Measurements from ENCODE around the gene HOXD13.
A peak's percentile ranks its signal among the peaks of the same experiment; 100 is the strongest.

Gene HOXD13

DNA sequence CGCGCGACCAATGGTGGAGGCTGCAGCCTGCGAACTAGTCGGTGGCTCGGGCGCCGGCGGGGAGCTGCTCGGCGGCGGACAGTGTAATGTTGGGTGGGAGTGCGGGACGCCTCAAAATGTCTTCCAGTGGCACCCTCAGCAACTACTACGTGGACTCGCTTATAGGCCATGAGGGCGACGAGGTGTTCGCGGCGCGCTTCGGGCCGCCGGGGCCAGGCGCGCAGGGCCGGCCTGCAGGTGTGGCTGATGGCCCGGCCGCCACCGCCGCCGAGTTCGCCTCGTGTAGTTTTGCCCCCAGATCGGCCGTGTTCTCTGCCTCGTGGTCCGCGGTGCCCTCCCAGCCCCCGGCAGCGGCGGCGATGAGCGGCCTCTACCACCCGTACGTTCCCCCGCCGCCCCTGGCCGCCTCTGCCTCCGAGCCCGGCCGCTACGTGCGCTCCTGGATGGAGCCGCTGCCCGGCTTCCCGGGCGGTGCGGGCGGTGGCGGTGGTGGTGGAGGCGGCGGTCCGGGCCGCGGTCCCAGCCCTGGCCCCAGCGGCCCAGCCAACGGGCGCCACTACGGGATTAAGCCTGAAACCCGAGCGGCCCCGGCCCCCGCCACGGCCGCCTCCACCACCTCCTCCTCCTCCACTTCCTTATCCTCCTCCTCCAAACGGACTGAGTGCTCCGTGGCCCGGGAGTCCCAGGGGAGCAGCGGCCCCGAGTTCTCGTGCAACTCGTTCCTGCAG is 30.3 kb downstream of the HOXD13 start, which contains the start of gene HOXD9:
Gene HOXD9, plus strand, starts transcription at position 37 of the 728 bp plus-strand sequence. Its CDS starts 50 bp downstream, at position 87.
- DNase-seq: no peak

DNA sequence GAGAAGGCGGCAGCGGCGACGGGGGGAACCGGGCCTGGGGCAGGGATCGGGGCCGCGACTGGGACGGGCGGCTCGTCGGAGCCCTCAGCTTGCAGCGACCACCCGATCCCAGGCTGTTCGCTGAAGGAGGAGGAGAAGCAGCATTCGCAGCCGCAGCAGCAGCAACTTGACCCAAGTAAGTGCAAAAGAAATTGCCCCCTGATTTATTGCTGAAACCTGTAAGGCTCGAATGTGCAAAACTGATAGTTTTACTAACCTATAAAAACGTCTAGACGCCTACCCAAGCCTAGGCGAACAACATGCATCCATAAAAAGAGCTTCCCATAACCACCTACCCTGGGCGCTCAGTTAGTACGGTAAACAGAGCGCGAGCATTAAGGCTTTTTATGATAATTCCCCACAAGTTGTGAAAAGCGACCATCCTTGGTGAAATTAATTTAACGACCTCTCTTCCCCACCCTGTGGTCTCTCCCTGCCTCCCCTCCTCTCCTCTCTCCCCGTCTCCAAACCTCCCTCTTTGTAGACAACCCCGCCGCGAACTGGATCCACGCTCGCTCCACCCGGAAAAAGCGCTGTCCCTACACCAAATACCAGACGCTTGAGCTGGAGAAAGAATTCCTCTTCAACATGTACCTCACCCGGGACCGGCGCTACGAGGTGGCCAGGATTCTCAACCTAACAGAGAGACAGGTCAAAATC is 31.0 kb downstream of the HOXD13 start:
- DNase-seq: no peak

DNA sequence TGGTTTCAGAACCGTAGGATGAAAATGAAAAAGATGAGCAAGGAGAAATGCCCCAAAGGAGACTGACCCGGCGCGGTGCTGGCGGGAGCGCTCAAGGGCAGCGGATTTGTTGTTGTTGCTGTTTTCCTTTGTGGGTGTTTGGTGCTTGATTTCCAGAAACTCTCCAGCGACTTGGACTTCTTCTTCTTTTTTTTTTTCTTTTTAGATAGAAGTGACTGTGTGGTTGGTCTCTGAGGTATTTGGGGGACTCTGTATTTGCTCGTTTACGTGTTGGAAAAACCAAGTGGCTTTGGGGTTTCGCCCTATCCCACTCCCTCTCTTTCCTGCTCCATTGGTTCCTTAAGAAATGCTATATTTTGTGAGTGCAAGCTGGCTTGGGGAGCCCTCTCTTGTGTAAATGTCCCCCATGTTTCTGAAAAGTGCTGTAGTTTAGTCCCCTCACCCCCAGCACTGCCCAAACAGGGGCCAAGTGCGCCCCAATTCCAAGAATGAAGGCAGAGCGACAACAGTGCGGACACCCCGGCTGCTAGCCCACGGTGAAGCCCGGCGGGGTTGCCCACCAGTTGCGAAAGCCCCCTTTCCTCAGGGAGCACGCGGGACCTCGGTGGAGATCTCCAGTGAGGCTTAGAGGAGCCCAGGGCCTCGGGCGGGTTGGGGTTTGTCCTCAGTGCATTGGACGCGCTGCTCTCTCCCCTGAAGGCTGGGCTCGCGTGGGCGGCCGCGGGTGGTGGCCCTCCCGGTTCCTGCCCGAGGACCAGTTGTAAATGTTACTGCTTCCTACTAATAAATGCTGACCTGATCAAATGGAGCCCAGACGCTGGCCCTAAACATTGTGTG is 31.8 kb downstream of the HOXD13 start:
- no peak for DNase-seq

DNA sequence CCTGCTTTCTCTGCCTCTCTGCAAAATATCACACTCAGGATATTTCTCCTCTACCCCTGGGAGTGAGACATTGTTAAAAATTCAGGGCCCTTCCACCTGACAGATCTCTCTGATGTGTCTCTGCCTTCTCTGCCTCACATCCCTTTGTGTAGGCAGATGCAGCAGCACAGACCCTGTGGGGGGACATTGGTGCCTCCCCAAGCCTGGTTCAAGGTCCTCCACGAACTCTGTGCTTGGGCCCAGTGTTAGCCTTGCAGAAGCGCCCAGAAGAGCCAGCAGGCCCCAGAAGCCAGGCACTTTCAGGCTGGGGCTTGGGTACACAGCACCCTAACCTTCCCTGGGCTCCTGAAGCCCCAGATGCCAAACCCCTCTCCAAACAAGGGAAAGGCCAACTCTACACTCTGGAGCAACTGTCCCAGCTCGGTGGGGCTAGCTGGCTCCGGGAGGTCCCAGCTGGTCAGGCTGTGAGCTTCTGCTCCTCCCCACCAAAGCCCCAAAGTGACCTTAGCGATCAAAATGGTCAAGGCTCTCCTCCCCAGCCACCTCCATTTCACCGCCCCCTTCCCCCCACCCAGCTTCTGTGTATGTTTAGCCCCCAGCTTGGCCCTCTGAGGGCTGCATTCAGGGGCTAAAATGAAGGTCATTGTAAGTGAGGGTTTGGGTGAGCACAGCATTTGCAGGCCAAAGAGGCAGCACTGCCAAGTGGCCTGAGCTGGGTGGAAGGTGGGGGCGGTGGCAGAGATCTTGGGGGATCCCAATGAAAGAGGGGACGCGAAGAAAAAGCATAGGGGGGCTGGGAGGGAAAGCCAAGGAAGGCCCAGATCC is 32.6 kb downstream of the HOXD13 start:
- no peak for DNase-seq

DNA sequence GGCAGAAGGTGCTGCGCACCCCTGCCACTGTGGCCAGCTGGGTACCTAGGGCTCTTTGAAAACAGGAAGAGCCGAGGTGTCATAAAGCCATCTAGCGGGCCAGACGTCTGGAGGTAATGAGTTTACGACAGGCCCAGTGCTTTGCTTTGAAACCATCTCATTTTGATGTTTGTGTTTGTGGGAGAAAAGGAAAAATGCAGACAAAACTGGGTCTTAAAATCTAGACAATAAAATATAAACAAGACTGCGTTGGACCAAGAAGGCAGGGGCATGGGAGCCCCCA is 33.2 kb downstream of the HOXD13 start:
- DNase-seq: no peak

DNA sequence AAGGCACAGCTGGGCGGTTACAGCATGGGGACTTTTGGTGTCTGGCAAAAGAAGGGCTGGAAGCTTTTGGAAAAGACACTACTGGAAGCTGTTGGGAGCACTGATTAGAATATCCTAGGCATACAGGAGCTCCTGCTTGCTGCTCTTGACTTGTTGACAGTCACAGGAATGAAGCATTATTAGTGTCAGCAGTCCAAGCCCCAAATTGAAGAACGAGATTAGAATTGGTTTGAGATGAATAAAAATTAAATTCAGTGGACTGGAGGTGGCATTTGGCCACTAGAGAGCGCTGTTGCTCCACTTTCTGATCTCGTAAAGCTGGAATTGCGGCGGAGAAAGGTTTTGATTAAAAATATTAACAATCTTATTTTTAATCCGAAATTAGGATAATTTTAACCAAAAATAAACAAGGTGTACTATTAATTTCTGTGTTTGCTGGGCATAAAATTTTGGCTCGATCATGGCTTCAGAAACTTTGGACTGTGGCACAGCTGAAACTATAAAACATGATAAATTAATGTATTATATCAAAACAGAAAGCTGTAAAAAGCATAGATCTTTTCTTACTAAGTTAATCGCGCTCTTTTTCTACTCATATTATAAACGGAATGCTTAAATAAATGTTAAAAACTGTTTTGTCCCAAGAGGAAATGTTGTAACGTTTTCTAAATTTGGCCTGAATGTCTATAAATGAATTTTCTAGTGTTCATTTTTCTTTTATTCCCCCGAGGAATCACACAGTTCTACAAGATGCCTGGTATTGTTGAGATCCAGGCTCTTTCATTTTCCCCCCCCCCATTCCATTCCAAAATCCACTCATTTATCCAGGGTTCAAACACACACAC is 34.6 kb downstream of the HOXD13 start:
- DNase-seq: peak; percentile 69

DNA sequence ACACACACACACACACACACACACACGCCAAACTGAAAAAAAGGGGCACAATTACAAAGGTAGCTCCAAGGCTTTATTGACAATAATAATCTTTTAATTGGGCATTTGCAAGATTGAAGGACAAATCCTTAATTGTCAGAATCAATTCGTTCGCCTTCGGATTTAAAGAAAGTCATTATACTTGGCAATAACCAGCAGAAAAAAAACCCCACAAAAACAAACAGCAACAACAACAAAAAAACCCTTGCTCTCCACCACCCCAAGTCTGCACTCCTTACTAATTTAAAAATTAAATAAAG is 35.2 kb downstream of the HOXD13 start:
- DNase-seq: no peak

DNA sequence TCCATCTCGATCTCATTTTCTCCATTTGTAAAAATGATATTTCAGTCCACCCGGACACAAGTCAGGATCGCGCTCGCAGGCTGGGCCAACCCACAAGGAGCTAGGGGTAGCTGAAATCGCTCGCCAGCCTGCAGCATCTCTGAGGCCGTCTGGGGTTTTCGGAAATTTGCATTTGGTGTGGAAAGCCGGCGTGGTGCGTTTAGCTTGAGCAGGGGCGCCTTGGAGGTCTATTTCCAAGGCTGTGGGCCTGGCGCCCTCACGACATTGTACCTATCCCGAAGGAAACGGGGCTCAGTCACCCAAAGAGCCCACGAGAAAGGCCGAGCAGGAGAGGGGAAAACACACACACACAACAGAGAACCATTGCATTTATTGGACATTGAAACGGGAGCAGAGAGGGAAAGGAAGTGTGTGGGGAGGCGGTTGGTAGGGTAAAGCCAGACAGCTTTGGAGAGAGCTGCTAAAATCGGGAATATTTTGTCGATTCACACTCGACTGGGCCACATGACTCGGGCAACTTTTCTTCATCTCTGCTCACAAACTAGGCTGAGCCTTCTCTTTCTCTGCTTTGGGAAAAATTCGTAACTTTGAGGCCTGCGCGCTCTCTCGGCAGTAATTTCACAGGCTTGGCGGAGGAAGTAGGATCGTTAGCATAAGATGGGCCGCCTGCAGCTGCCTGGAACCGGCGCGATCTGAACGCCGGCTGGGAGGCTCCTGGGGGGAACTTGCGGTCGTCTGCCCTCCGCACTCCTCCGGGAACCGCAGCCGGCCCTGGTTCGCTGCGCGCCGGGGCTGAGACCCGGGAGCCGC is 35.9 kb downstream of the HOXD13 start:
- no peak for DNase-seq

DNA sequence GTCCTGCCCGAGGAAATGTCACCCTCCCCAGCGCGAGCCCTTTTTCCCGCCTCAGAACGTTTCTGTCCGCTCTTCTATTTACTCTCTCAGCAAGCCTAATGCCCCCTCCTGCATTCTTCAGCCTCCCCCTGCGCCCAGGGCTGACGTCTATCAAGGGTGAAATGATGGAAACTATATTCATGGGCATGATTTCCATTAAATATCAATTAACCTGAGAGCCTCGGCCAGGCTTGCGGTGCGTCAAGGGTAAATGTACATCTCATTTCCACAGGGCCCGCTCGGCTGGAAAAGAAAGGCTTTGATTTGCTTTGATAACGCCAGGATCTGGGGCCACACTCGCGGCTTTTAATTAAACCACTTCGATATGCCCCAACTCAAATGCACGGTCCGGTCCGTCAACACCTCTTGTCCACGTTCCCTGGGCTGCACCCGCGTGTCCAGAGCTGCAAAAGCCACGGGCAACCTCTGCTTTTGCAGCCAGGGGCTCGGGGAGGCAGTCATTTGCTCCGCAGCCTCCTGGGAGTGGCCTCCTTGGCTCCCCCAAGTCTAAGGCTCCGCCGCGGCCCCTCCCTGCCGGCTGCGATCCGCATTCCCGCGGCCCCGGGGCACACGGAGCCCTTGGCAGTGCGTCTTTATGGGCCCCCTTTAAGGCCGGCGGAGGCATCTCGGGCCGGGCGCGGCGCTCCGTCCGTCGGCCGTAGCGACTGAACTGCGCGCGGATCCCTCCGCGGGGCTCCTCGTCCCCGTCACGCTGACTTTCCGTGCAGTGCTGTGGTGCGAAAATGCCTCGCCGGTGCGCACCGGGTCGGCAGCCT is 36.7 kb downstream of the HOXD13 start, which contains the start of gene HOXD8:
Gene HOXD8, plus strand, starts transcription at position 724 of the 815 bp plus-strand sequence. CDS start 662 bp downstream, outside the sequence.
- DNase-seq: peak; percentile 15

DNA sequence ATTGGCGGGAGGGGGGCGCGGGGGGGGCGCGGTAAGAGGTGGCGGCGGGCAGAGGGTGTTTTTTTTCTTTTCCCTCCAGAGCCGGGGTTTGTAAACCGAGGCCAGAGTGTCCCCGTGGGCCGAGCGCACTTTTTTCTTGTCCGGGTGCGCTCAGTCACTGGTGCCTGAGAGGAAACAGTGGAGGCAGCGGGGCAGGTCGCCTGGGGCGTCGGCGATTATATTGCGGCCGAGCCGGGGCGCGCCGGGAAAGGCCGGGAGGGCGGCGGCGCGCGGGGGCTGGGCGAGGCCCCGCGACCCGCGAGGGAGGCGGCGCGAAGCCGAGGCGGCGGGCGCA is 37.3 kb downstream of the HOXD13 start:
- DNase-seq: no peak

DNA sequence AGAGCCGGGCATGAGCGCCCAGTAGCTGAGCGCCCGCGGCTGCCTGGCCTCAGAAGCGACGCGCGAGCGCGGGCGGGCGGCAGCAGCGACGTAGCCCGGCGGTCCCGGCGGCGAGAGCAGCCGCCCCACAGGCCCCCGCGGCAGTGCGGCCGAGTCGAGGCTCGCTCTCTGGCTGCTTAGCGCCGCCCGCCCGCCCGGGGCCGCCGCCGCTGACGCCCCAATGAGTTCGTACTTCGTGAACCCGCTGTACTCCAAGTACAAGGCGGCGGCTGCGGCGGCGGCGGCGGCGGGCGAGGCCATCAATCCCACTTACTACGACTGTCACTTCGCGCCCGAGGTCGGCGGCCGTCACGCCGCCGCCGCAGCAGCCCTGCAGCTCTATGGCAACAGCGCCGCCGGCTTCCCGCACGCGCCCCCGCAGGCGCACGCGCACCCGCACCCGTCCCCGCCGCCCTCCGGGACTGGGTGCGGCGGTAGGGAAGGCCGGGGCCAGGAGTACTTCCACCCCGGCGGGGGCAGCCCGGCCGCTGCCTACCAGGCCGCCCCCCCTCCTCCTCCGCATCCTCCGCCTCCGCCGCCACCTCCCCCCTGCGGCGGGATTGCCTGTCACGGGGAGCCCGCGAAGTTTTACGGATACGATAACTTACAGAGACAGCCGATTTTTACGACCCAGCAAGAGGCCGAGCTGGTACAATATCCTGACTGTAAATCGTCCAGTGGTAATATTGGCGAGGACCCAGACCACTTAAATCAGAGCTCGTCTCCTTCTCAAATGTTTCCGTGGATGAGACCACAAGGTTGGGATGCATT is 37.8 kb downstream of the HOXD13 start:
- DNase-seq: peak; percentile 16

DNA sequence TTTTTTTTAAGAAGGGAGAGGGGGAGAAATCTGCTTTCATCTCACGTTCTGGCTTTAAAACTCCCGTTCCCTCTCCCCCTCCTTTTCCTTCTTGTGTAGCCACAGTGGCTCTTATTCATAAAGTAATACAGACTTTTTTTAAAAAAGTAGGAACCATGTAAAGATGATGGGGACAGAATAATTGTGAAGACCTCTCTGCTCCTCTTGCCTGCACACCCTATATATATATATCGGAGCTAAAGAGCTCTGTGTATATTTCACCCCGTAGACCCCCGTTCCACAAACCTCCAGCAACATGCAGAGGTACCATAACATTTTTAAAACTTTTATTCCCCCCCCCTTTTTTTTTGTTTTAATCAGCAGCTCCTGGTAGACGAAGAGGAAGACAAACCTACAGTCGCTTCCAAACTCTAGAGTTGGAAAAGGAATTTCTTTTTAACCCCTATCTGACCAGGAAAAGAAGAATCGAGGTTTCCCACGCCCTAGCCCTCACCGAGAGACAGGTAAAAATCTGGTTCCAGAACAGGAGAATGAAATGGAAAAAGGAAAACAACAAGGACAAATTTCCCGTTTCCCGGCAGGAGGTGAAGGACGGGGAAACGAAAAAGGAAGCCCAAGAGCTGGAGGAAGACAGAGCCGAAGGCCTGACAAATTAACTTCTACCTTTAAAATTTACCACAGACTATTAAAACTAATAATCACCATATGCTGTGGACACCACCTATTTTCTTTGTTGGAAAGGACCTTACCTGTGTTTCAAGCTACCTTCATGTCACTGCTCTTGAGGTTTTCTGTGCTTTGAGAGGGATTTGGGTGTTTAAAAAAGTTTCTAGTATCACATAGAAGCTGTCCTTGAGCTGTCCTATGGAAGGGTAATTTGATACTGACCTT is 38.7 kb downstream of the HOXD13 start:
- DNase-seq: no peak

DNA sequence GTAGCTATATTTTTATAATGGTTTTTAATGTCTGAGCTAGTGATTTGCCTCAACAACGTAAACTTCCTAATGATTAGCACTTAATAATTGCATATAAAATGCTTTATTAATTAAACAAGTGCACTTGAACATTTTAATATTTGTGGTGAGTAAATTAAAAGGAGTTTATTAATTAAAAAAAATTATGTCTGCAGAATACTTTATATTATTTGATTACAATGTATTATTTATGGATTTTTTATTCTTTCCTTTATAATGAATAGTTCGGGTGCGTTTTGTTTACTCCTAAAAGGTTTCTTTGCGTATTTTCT is 39.3 kb downstream of the HOXD13 start:
- DNase-seq: no peak

DNA sequence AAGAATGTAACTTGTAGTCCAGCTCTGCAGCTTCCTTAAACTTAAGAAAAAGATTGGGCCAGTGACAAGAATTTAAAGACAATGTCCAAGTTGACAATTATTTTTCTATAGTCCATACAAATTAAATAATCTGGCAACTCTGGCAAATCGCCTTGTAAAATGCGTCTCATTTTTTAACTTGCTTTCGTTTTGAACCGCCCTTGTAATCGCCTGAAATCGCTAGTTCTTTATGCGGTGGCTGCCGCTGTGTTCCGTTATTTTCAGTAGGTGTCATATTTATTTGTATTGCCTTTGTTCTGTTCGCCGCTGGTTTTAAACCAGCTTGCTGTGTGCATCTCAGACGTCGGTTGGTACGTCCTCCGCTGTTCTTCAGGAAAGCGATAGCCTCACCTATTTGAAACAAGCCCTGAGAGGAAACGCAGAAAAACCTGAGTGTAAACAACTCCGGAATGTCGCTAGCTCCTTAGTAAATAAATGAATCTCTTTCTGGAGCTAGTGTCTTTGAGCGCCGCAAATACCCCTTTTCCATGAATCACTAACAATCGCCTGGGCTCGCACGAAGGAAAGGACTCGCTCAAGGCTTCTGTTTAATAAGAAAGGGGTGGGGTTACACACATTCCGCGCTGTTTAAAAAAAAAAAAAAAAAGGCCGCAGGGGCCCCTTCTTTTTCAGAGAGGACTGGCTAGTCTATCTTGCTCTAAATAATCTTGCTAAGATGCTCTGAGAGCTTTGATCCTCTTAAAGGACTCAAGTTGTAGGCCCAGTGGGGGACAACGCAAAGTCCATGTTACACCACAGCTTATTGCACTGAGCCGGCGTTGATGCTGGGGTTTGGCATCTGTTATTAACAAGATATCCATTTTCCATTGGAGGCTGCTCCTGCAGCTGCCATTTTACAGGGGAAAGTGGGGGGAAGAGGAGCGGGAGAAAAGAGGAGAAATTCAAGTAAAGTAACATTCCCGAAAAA is 40.0 kb downstream of the HOXD13 start:
- DNase-seq: no peak

DNA sequence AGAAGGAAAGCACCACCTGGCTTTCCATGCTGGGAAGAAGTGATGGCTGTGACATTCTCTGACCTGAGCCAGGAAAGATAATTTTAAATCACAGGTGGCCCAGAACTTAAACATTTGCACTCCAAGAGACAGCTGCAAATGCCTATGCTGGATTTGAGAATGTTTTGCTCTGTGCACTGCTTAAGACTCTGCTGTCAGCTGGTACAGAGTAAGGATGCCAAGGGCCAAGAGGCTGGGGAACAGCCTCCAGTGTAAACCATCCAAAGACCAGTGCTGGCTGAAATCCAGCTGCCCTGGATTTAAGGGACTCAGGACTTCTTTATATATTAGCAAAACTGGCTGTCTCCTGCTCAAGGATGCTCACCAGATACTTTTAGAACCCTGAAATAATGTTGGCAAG is 40.9 kb downstream of the HOXD13 start:
- DNase-seq: no peak

DNA sequence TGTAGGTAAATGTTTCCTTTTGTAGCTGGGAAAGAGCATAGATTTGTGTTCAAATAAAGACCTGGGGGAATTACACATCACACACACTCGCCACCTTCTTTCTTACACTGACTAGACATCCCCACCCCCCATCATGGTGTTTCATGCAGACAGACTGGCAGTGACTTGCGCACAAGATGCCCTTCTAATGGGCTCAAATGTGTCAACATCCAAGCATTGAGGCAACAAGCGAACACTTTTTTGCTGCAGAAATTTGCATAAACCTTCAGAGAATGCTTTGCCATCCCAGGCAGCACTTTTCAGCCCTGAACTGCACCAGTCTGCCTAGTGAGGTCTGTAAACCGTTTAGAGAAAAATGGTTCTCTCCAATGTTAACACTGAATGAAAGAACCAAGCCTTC is 41.5 kb downstream of the HOXD13 start:
- DNase-seq: no peak

DNA sequence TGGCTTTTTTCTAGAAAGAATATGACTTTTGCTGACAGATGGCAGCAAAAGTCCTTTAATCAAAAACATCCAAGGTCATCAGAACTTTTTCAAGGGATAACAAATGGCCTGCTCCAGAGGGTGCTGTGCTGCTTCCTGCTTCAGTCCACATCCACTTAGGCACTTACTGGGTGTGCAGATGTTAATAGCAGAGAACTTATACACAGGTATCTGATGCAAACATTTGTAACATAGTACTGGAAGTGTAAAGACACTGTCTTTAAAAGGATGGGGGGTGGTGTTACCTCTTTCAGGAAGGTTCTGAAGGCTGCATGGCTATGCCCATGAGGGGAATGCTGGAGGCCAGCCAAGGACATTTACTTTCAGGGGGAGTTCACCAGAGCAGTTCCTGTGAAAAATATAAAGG is 42.5 kb downstream of the HOXD13 start:
- DNase-seq: no peak

Data from activated naive CD4-positive, alpha-beta T cell treated with Interleukin-2 at 50 U/mL for 16 hours (primary cell).